ENCODE results near the gene TMEM89. TPM values are rescaled to one million over a fixed set of nuclear protein-coding genes. Genes with fewer than 3 reads are reported as not detected.
A peak's percentile ranks its signal among the peaks of the same experiment; 100 is the strongest.

TMEM89 gene
- total RNA-seq, 1 donor from 2014 or later = 0.51 TPM

- H3K27ac Mint-ChIP-seq (ENCODE audit: unreplicated experiment) = peak overlapping the region; percentile 57
- no peak for TF ChIP-seq CTCF (conservative IDR thresholded peaks at IDR 0.05)
- H3K4me3 Mint-ChIP-seq = peak overlapping the region; percentile 75
- H3K4me1 Mint-ChIP-seq = peaks cover 13% of the 10 kb centered on the region
- no peak for DNase-seq (ENCODE audit: low read depth, low spot score)
- H3K36me3 Mint-ChIP-seq (ENCODE audit: low read depth) = peaks cover 30% of the 10 kb centered on the region
- H3K27me3 Mint-ChIP-seq (ENCODE audit: low read depth) = no peaks in the 10 kb centered on the region
- H3K9me3 Mint-ChIP-seq = no peaks in the 10 kb centered on the region
Observed at GRCh38 chr3:48655606-48656005, 34.0 kb upstream of the TMEM89 start.

- no peaks in the 10 kb centered on the region for H3K9me3 Mint-ChIP-seq
Observed at GRCh38 chr3:48655063-48655462, 33.5 kb upstream of the TMEM89 start.

GRCh38 chr3:48652923-48653715, 31.6 kb upstream of the TMEM89 start:
- H3K4me3 Mint-ChIP-seq = peak overlapping the region; percentile 50
- H3K27me3 Mint-ChIP-seq (ENCODE audit: low read depth) = no peaks in the 10 kb centered on the region
- no peak for DNase-seq (ENCODE audit: low read depth, low spot score)
- TF ChIP-seq CTCF (conservative IDR thresholded peaks at IDR 0.05) = no peak
- peaks cover 9% of the 10 kb centered on the region for H3K4me1 Mint-ChIP-seq
- peaks cover 12% of the 10 kb centered on the region for H3K36me3 Mint-ChIP-seq (ENCODE audit: low read depth)
- no peaks in the 10 kb centered on the region for H3K9me3 Mint-ChIP-seq
- no peak overlapping the region for H3K27ac Mint-ChIP-seq (ENCODE audit: unreplicated experiment)

More at GRCh38 chr3:48655063-48655462, 33.5 kb upstream of the TMEM89 start:
- peak overlapping the region; percentile 75 for H3K4me3 Mint-ChIP-seq
- H3K27me3 Mint-ChIP-seq (ENCODE audit: low read depth) = no peaks in the 10 kb centered on the region
- H3K36me3 Mint-ChIP-seq (ENCODE audit: low read depth) = peaks cover 28% of the 10 kb centered on the region
- H3K27ac Mint-ChIP-seq (ENCODE audit: unreplicated experiment) = peak overlapping the region; percentile 12
- TF ChIP-seq CTCF (conservative IDR thresholded peaks at IDR 0.05) = no peak
- H3K4me1 Mint-ChIP-seq = peaks cover 13% of the 10 kb centered on the region
- DNase-seq (ENCODE audit: low read depth, low spot score) = no peak

GRCh38 chr3:48651771-48652170, 30.2 kb upstream of the TMEM89 start:
- Mint-ChIP-seq H3K36me3 (ENCODE audit: low read depth) (peaks cover 10% of the 10 kb centered on the region), H3K4me3 (no peak overlapping the region), H3K27me3 (ENCODE audit: low read depth) (no peaks in the 10 kb centered on the region)

GRCh38 chr3:48650723-48651122, 29.2 kb upstream of the TMEM89 start:
- Mint-ChIP-seq H3K27ac (ENCODE audit: unreplicated experiment) (no peak overlapping the region), H3K4me1 (peaks cover 4% of the 10 kb centered on the region), H3K36me3 (ENCODE audit: low read depth) (peaks cover 10% of the 10 kb centered on the region)

More at GRCh38 chr3:48651771-48652170, 30.2 kb upstream of the TMEM89 start:
- DNase-seq (ENCODE audit: low read depth, low spot score) = no peak
- Mint-ChIP-seq H3K4me1 (peaks cover 4% of the 10 kb centered on the region), H3K9me3 (no peaks in the 10 kb centered on the region), H3K27ac (ENCODE audit: unreplicated experiment) (no peak overlapping the region)
- no peak for TF ChIP-seq CTCF (conservative IDR thresholded peaks at IDR 0.05)

More at GRCh38 chr3:48650723-48651122, 29.2 kb upstream of the TMEM89 start:
- DNase-seq (ENCODE audit: low read depth, low spot score) = no peak
- H3K9me3 Mint-ChIP-seq = no peaks in the 10 kb centered on the region
- no peaks in the 10 kb centered on the region for H3K27me3 Mint-ChIP-seq (ENCODE audit: low read depth)
- H3K4me3 Mint-ChIP-seq = peak overlapping the region; percentile 29
- TF ChIP-seq CTCF (conservative IDR thresholded peaks at IDR 0.05) = no peak
